Adrenal gland (tissue), 5 donors: ENCODE results near the gene RFT1.

Source experiments
- POLR2A ChIP-seq, 2 donors: fragments of 450-650 bp; IDR thresholded peaks; one replicate each; pipeline ENCODE4 v1.6.1; 2017; ENCODE audit warnings: antibody characterized with exemption in 2 of 2, mild to moderate bottlenecking in 2 of 2, moderate library complexity in 1 of 2
- TF ChIP-seq, protein P1 (sequence below), 6 experiments: fragments of 450-650 bp in 4 of 6; fragments of 200-600 bp in 2 of 6; sonication (generic) in 1 of 6; IDR thresholded peaks; 1 replicate in 5 of 6; 2 replicates in 1 of 6; pipeline versions ENCODE4 v1.5.1 to v1.8.0; 2016 to 2021; ENCODE audit warnings: antibody characterized with exemption in 6 of 6, mild to moderate bottlenecking in 2 of 6, moderate library complexity in 1 of 6
- donor health status: DM: no; HTN: no; CAD: no.

DNA sequence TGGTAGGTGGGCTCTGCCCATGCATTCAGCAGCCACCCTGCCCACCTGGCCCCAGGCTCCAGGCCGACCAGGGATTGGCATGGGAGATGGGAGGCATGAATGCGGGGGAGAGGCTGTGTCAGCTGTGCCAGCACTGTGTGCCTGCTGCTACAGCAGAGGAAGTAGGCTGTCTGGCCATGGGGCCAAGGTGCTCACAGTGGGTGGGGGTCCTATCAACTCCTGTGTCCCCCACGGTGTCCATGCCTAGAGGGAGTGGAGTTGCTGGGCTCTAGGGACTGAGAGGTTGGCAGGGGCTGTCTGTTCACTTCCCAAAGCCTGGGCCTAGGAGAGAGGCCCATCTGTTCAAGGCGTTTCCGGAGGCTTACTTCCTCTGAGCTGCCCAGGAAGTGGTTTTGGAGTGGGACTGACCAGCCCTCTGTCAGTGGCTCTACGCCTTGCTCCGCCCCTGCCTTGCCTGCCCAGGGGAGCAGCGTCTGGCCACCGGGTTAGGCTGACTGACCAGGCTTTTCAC lies 36.6 kb upstream of the RFT1 start:
- TF ChIP-seq, protein P1, sequence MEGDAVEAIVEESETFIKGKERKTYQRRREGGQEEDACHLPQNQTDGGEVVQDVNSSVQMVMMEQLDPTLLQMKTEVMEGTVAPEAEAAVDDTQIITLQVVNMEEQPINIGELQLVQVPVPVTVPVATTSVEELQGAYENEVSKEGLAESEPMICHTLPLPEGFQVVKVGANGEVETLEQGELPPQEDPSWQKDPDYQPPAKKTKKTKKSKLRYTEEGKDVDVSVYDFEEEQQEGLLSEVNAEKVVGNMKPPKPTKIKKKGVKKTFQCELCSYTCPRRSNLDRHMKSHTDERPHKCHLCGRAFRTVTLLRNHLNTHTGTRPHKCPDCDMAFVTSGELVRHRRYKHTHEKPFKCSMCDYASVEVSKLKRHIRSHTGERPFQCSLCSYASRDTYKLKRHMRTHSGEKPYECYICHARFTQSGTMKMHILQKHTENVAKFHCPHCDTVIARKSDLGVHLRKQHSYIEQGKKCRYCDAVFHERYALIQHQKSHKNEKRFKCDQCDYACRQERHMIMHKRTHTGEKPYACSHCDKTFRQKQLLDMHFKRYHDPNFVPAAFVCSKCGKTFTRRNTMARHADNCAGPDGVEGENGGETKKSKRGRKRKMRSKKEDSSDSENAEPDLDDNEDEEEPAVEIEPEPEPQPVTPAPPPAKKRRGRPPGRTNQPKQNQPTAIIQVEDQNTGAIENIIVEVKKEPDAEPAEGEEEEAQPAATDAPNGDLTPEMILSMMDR (IDR thresholded peaks at IDR 0.05), result no peak
- no peak for TF ChIP-seq POLR2A (IDR thresholded peaks at IDR 0.05)
